Spleen (tissue), 11 donors: ENCODE measurements around the gene CD40. TPM values are rescaled to one million over a fixed set of nuclear protein-coding genes. Genes with fewer than 3 reads are reported as not detected.

Experiments used
- DNase-seq: peaks from one replicate; pipeline ENCODE4 v3.0.0-alpha.2; 2020
- H3K27ac ChIP-seq, 8 donors: fragments of 200-600 bp; sonication (generic) in 7 of 8; 1 replicate in 4 of 8; 2 replicates in 4 of 8; pipeline versions ENCODE4 v1.5.0 to v1.8.0; 2016 to 2021; ENCODE audit warnings: inconsistent platforms in 4 of 8, mild to moderate bottlenecking in 4 of 8, moderate library complexity in 1 of 8
- H3K27me3 ChIP-seq, 7 donors: fragments of 200-600 bp; sonication (generic) in 6 of 7; replicated peaks in 1 of 7; 1 replicate in 4 of 7; 2 replicates in 3 of 7; pipeline versions ENCODE4 v1.5.0 to v1.8.0; 2016 to 2021; ENCODE audit warnings: inconsistent platforms in 3 of 7, mild to moderate bottlenecking in 1 of 7
- H3K36me3 ChIP-seq, 6 donors: fragments of 200-600 bp; sonication (generic) in 5 of 6; 1 replicate in 4 of 6; 2 replicates in 2 of 6; pipeline versions ENCODE4 v1.5.0 to v1.8.0; 2016 to 2021; ENCODE audit warnings: inconsistent platforms in 2 of 6
- H3K4me1 ChIP-seq, 6 donors: fragments of 200-600 bp; sonication (generic) in 5 of 6; 1 replicate in 3 of 6; 2 replicates in 3 of 6; pipeline versions ENCODE4 v1.5.0 to v1.8.0; 2016 to 2021; ENCODE audit warnings: inconsistent platforms in 3 of 6
- H3K4me3 ChIP-seq, 8 donors: fragments of 200-600 bp; sonication (generic) in 7 of 8; 1 replicate in 4 of 8; 2 replicates in 4 of 8; pipeline versions ENCODE4 v1.5.0 to v1.8.0; 2016 to 2021; ENCODE audit warnings: inconsistent platforms in 4 of 8, mild to moderate bottlenecking in 4 of 8, moderate library complexity in 2 of 8
- H3K9me3 ChIP-seq, 8 donors: fragments of 200-600 bp; sonication (generic) in 7 of 8; 1 replicate in 4 of 8; 2 replicates in 4 of 8; pipeline versions ENCODE4 v1.5.0 to v1.8.0; 2016 to 2021; ENCODE audit warnings: inconsistent platforms in 4 of 8
- CTCF ChIP-seq, 11 experiments: fragments of 200-600 bp in 7 of 11; fragments of 450-650 bp in 4 of 11; sonication (generic) in 4 of 11; IDR thresholded peaks in 8 of 11; conservative IDR thresholded peaks in 3 of 11; 1 replicate in 7 of 11; 2 replicates in 4 of 11; pipeline versions ENCODE4 v1.4.0 to v1.8.0; 2016 to 2021; ENCODE audit warnings: antibody characterized with exemption in 11 of 11, inconsistent platforms in 4 of 11, mild to moderate bottlenecking in 1 of 11
- POLR2A ChIP-seq, 3 donors: fragments of 450-650 bp; IDR thresholded peaks; one replicate each; pipeline ENCODE4 v1.5.1; 2017; ENCODE audit warnings: antibody characterized with exemption in 3 of 3, mild to moderate bottlenecking in 1 of 3
- POLR2AphosphoS5 ChIP-seq, 3 donors: sonication (generic); formaldehyde crosslinking; IDR thresholded peaks; one replicate each; pipeline ENCODE4 v1.5.1; 2017; ENCODE audit warnings: antibody characterized with exemption in 3 of 3
- WGBS, 5 donors: extraction: QIAGEN DNeasy Blood & Tissue Kit in 3 of 5; methylation state at CpG; one replicate each; pipeline versions ENCODE4 v1.1.5 to v1.1.7; 2013 to 2018; 5-methylcytosine and 5-hydroxymethylcytosine counted together
- intact Hi-C: fragments of 100-400 bp; cut with DNase I; formaldehyde crosslinking; loops from one replicate; pipeline ENCODE4 v1.15.0; 2023; ENCODE audit warnings: low total_unique reads
- polyA plus RNA-seq, 3 donors: library from polyadenylated mRNA; stranded (reverse); fragments of 200-250 nt; gene quantifications; one replicate each; pipeline ENCODE4 v1.2.1, GENCODE V29; 2013
- total RNA-seq, 7 donors: library from RNA; depleted of rRNA in 3 of 7; stranded (reverse); fragments of >200 nt in 3 of 7; fragmentation: NEBNext Ultra II Directional in 4 of 7; extraction: Animal tissue kit (Norgen Biotek cat#: 25700) in 4 of 7; gene quantifications; one replicate each; pipeline versions ENCODE4 v1.1.0 to v1.2.1, GENCODE V29; 2016 to 2021
- donor health status: healthy with polysubstance abuse.
- donor health status: DM: no; HTN: no; CAD: no; lungs with moderate emphysema.
- donor health status: DM: no; HTN: no; CAD: no.
- donor health status: Bipolar disorder and iron deficiency.
- donor health status: healthy.
- donor health status: DM: no; HTN: no; CAD: no.
- donor health status: DM: yes; HTN: yes; CAD: no.

CD40 gene
- total and polyA plus RNA-seq, 10 donors, result 30.7 to 108 (median 52.9) TPM

- no peak overlapping the region for H3K27ac ChIP-seq
- H3K4me1 ChIP-seq, result peaks cover 0 to 4% (median 3%) of the 10 kb centered on the region in 6 donors
- TF ChIP-seq POLR2AphosphoS5 (IDR thresholded peaks at IDR 0.05) (no peak), CTCF (IDR thresholded peaks at IDR 0.05 in 8 of 11, conservative IDR thresholded peaks at IDR 0.05 in 3 of 11) (no peak), POLR2A (IDR thresholded peaks at IDR 0.05) (no peak)
- no peak for DNase-seq
- H3K36me3 ChIP-seq, result no peaks in the 10 kb centered on the region
- peaks cover 5 to 75% (median 22%) of the 10 kb centered on the region in 7 donors for H3K27me3 ChIP-seq
- intact Hi-C loops, result loop anchor here (5.0 kb wide), 1 partner anchor 147 kb away; no protein-coding TSS in a partner anchor
- H3K9me3 ChIP-seq, result peaks cover 0 to 3% (median 0%) of the 10 kb centered on the region in 8 donors
- WGBS, 5 donors, result 68 to 75% (median 70%) methylated on average over 8 to 13 of the region's 13 CpGs
- H3K4me3 ChIP-seq, result no peak overlapping the region
These were observed 51.4 kb downstream of the CD40 start for GRCh38 chr20:46169245-46170171.

GRCh38 chr20:46171476-46171875 lies 53.4 kb downstream of the CD40 start:
- Histone ChIP-seq H3K4me1 (peaks cover 0 to 10% (median 6%) of the 10 kb centered on the region in 6 donors), H3K4me3 (no peak overlapping the region), H3K9me3 (peaks cover 0 to 3% (median 0%) of the 10 kb centered on the region in 8 donors), H3K27me3 (peaks cover 5 to 85% (median 32%) of the 10 kb centered on the region in 7 donors), H3K27ac (no peak overlapping the region), H3K36me3 (no peaks in the 10 kb centered on the region)
- no peak for TF ChIP-seq POLR2A (IDR thresholded peaks at IDR 0.05)
- no peak for TF ChIP-seq CTCF (IDR thresholded peaks at IDR 0.05 in 8 of 11, conservative IDR thresholded peaks at IDR 0.05 in 3 of 11)
- TF ChIP-seq POLR2AphosphoS5 (IDR thresholded peaks at IDR 0.05), result no peak
- WGBS, 5 donors, result 64 to 79% (median 76%) methylated on average over 2 of the region's 2 CpGs
- DNase-seq, result no peak
- intact Hi-C loops, result loop anchor here (5.0 kb wide), 1 partner anchor 149 kb away; no protein-coding TSS in a partner anchor

GRCh38 chr20:46171909-46172308 lies 53.8 kb downstream of the CD40 start:
- Histone ChIP-seq H3K9me3 (peaks cover 0 to 2% (median 0%) of the 10 kb centered on the region in 8 donors), H3K36me3 (no peaks in the 10 kb centered on the region), H3K27me3 (peaks cover 5 to 85% (median 32%) of the 10 kb centered on the region in 7 donors), H3K4me1 (peaks cover 0 to 10% (median 6%) of the 10 kb centered on the region in 6 donors), H3K27ac (no peak overlapping the region), H3K4me3 (no peak overlapping the region)
- intact Hi-C loops, result loop anchor here (5.0 kb wide), 1 partner anchor 150 kb away; no protein-coding TSS in a partner anchor
- 47 to 59% (median 56%) methylated on average over 5 of the region's 5 CpGs for WGBS, 5 donors
- TF ChIP-seq CTCF (IDR thresholded peaks at IDR 0.05 in 8 of 11, conservative IDR thresholded peaks at IDR 0.05 in 3 of 11) (no peak), POLR2AphosphoS5 (IDR thresholded peaks at IDR 0.05) (no peak), POLR2A (IDR thresholded peaks at IDR 0.05) (no peak)
- no peak for DNase-seq

GRCh38 chr20:46172455-46172854 lies 54.3 kb downstream of the CD40 start:
- no peak for DNase-seq
- intact Hi-C loops, result loop anchor here (5.0 kb wide), 1 partner anchor 150 kb away; no protein-coding TSS in a partner anchor
- H3K27me3 ChIP-seq, result peaks cover 5 to 87% (median 32%) of the 10 kb centered on the region in 7 donors
- no peak overlapping the region for H3K27ac ChIP-seq
- 44 to 52% (median 50%) methylated on average over 6 of the region's 6 CpGs for WGBS, 5 donors
- H3K4me1 ChIP-seq, result peaks cover 0 to 10% (median 6%) of the 10 kb centered on the region in 6 donors
- TF ChIP-seq CTCF (IDR thresholded peaks at IDR 0.05 in 8 of 11, conservative IDR thresholded peaks at IDR 0.05 in 3 of 11) (no peak), POLR2A (IDR thresholded peaks at IDR 0.05) (no peak), POLR2AphosphoS5 (IDR thresholded peaks at IDR 0.05) (no peak)
- H3K36me3 ChIP-seq, result no peaks in the 10 kb centered on the region
- no peak overlapping the region for H3K4me3 ChIP-seq
- H3K9me3 ChIP-seq, result no peaks in the 10 kb centered on the region
